HCT116 (cell line): ENCODE data around the gene NAT9. TPM values are rescaled to one million over a fixed set of nuclear protein-coding genes. Genes with fewer than 3 reads are reported as not detected.

ENCODE experiments used
- ATAC-seq: fragments of 200-7000 bp; cut with Tn5 transposase; 2 replicates; pipeline ENCODE4 v1.9.1; 2020; ENCODE audit warnings: mild to moderate bottlenecking, moderate library complexity
- BruUV-seq: library from RNA; stranded (reverse); fragments of 400-500 nt; replicated peaks from 2 replicates; lab custom pipeline; 2021; lab: Mats Ljungman, UMichigan
- CTCF ChIA-PET: fragments of 300-600 bp; sonication (Branson Sonifier 250); formaldehyde crosslinking; loops from one replicate; lab custom pipeline; 2021; ENCODE audit warnings: antibody characterized with exemption; lab: Charles Lee
- POLR2A ChIA-PET: fragments of 300-600, 350-600 bp; sonication (Branson Sonifier 250); formaldehyde crosslinking; loops from one replicate; lab custom pipeline; 2021; ENCODE audit warnings: antibody characterized with exemption; lab: Charles Lee
- RAD21 ChIA-PET, 2 experiments: fragments of 300-600 bp; sonication (Branson Sonifier 250); formaldehyde crosslinking; loops; one replicate each; lab custom pipeline; 2023; ENCODE audit warnings: low total read pairs in 2 of 2; ENCODE audit not compliant: uncharacterized antibody in 2 of 2, unreplicated experiment in 2 of 2, low non-redundant PET in 1 of 2; lab: Charles Lee
- DNase-seq: peaks from one replicate; pipeline ENCODE4 v3.0.0-alpha.2; 2010; ENCODE audit warnings: low read depth, low spot score
- H2AFZ ChIP-seq: fragments of 200-600 bp; shearing (Covaris generic), sonication (generic); 2 replicates; pipeline ENCODE4 v1.6.1; 2017; ENCODE audit warnings: low read depth, mixed run types, mixed read lengths, antibody characterized with exemption, low read length; ENCODE audit not compliant: poor library complexity, severe bottlenecking
- H3K27ac ChIP-seq: 2 replicates; pipeline ENCODE4 v1.5.1; 2012; ENCODE audit warnings: low read depth, low read length
- H3K27me3 ChIP-seq: fragments of 200-600 bp; sonication (generic); 2 replicates; pipeline ENCODE4 v1.6.1; 2016; ENCODE audit warnings: mixed run types, low read length, mixed read lengths; ENCODE audit not compliant: insufficient read depth
- H3K36me3 ChIP-seq, 2 experiments: fragments of 200-500 bp in 1 of 2; fragments of 200-600 bp in 1 of 2; sonication (Bioruptor generic) in 1 of 2; sonication (generic) in 1 of 2; 2 replicates each; pipeline versions ENCODE4 v1.5.1 to v1.6.1; 2014 to 2016; ENCODE audit warnings: low read length in 2 of 2, inconsistent platforms in 1 of 2, mixed read lengths in 1 of 2, mixed run types in 1 of 2; ENCODE audit not compliant: insufficient read depth in 2 of 2, control insufficient read depth in 1 of 2
- H3K4me1 ChIP-seq, 2 experiments: fragments of 200-600 bp in 1 of 2; sonication (generic) in 1 of 2; 2 replicates each; pipeline versions ENCODE4 v1.5.1 to v1.6.1; 2012 to 2017; ENCODE audit warnings: low read length in 2 of 2, inconsistent platforms in 1 of 2, mild to moderate bottlenecking in 1 of 2, mixed read lengths in 1 of 2, mixed run types in 1 of 2, moderate library complexity in 1 of 2; ENCODE audit not compliant: insufficient read depth in 2 of 2, control insufficient read depth in 1 of 2
- H3K4me2 ChIP-seq: fragments of 200-600 bp; sonication (generic); 2 replicates; pipeline ENCODE4 v1.6.1; 2017; ENCODE audit warnings: mixed run types, low read length, mixed read lengths
- H3K4me3 ChIP-seq, 2 experiments: fragments of 200-600 bp in 1 of 2; sonication (generic) in 1 of 2; replicated peaks in 1 of 2; 2 replicates each; pipeline ENCODE4 v1.5.1; 2011 to 2016; ENCODE audit warnings: low read length in 2 of 2, control low read depth in 1 of 2, low read depth in 1 of 2, mild to moderate bottlenecking in 1 of 2, mixed read lengths in 1 of 2, mixed run types in 1 of 2
- H3K79me2 ChIP-seq: fragments of 200-600 bp; sonication (generic); 2 replicates; pipeline ENCODE4 v1.6.1; 2017; ENCODE audit warnings: mild to moderate bottlenecking, mixed run types, low read length, moderate library complexity, mixed read lengths; ENCODE audit not compliant: insufficient read depth
- H3K9ac ChIP-seq: fragments of 200-600 bp; sonication (generic); 2 replicates; pipeline ENCODE4 v1.6.1; 2016; ENCODE audit warnings: low read length, mixed read lengths
- H3K9me2 ChIP-seq: fragments of 200-600 bp; sonication (generic), shearing (Covaris generic); 2 replicates; pipeline ENCODE4 v1.6.1; 2017; ENCODE audit warnings: mixed run types, mild to moderate bottlenecking, moderate library complexity; ENCODE audit not compliant: insufficient read depth
- H3K9me3 ChIP-seq, 2 experiments: fragments of 200-500 bp in 1 of 2; fragments of 200-600 bp in 1 of 2; sonication (Bioruptor generic) in 1 of 2; sonication (generic) in 1 of 2; 2 replicates each; pipeline ENCODE4 v1.6.1; 2014 to 2017; ENCODE audit warnings: low read length in 2 of 2, mixed read lengths in 2 of 2, inconsistent platforms in 1 of 2, low read depth in 1 of 2, mild to moderate bottlenecking in 1 of 2, mixed run types in 1 of 2, moderate library complexity in 1 of 2; ENCODE audit not compliant: control insufficient read depth in 1 of 2, insufficient read depth in 1 of 2
- H4K20me1 ChIP-seq: fragments of 200-600 bp; sonication (generic), shearing (Covaris generic); 2 replicates; pipeline ENCODE4 v1.6.1; 2017; ENCODE audit warnings: mixed run types, mild to moderate bottlenecking, moderate library complexity; ENCODE audit not compliant: insufficient read depth
- ATF3 ChIP-seq: IDR thresholded peaks from 2 replicates; pipeline ENCODE4 v1.6.1; 2012
- CEBPB ChIP-seq: IDR thresholded peaks from 2 replicates; pipeline ENCODE4 v1.6.1; 2012; ENCODE audit warnings: low read depth
- CTCF ChIP-seq, 3 experiments: fragments of 200-600 bp in 1 of 3; sonication (generic) in 1 of 3; IDR thresholded peaks in 2 of 3; conservative IDR thresholded peaks in 1 of 3; 2 replicates each; pipeline ENCODE4 v1.5.1; 2012 to 2017; ENCODE audit warnings: low read depth in 2 of 3, low read length in 2 of 3, antibody characterized with exemption in 1 of 3, borderline replicate concordance in 1 of 3, control low read depth in 1 of 3, mild to moderate bottlenecking in 1 of 3, mixed read lengths in 1 of 3, mixed run types in 1 of 3, moderate library complexity in 1 of 3; ENCODE audit not compliant: insufficient read depth in 1 of 3
- ELF1 ChIP-seq: IDR thresholded peaks from 2 replicates; pipeline ENCODE4 v1.6.1; 2012; ENCODE audit warnings: low read depth, borderline replicate concordance
- EZH2phosphoT487 ChIP-seq: fragments of 200-600 bp; IDR thresholded peaks from 2 replicates; pipeline ENCODE4 v1.6.1; 2018; ENCODE audit warnings: antibody characterized with exemption, borderline replicate concordance
- FOSL1 ChIP-seq: IDR thresholded peaks from 2 replicates; pipeline ENCODE4 v1.6.1; 2012; ENCODE audit warnings: low read depth
- JUND ChIP-seq: IDR thresholded peaks from 2 replicates; pipeline ENCODE4 v1.6.1; 2012
- MAX ChIP-seq: IDR thresholded peaks from 2 replicates; pipeline ENCODE4 v1.6.1; 2012
- POLR2A ChIP-seq: IDR thresholded peaks from 2 replicates; pipeline ENCODE4 v1.7.0; 2011; ENCODE audit warnings: borderline replicate concordance; ENCODE audit not compliant: insufficient read depth, insufficient read length; ENCODE audit errors: extremely low read depth
- POLR2AphosphoS5 ChIP-seq: IDR thresholded peaks from 2 replicates; pipeline ENCODE4 v1.6.1; 2011; ENCODE audit warnings: mild to moderate bottlenecking, low read depth, low read length, moderate library complexity
- RAD21 ChIP-seq: IDR thresholded peaks from 2 replicates; pipeline ENCODE4 v1.6.1; 2012; ENCODE audit warnings: low read depth, mild to moderate bottlenecking
- SP1 ChIP-seq: IDR thresholded peaks from 2 replicates; pipeline ENCODE4 v1.6.1; 2012; ENCODE audit warnings: low read depth
- SRF ChIP-seq: IDR thresholded peaks from 2 replicates; pipeline ENCODE4 v1.6.1; 2012; ENCODE audit warnings: low read depth
- YY1 ChIP-seq: IDR thresholded peaks from 2 replicates; pipeline ENCODE4 v1.6.1; 2011; ENCODE audit warnings: low read length, low read depth, moderate library complexity, mild to moderate bottlenecking; ENCODE audit not compliant: insufficient replicate concordance; ENCODE audit errors: extremely low read depth
- ZNF274 ChIP-seq: fragments of 200-500 bp; sonication (Bioruptor generic); IDR thresholded peaks from 2 replicates; pipeline ENCODE4 v1.6.1; 2014; ENCODE audit warnings: mild to moderate bottlenecking, low read depth, low read length, inconsistent platforms
- intact Hi-C: fragments of 100-400 bp; cut with micrococcal nuclease; formaldehyde crosslinking; loops from 2 replicates; pipeline ENCODE4 v1.10.0; 2022
- total RNA-seq: library from RNA; stranded (reverse); gene quantifications from one replicate; pipeline ENCODE4 v1.2.1, GENCODE V29; 2021; ENCODE audit not compliant: unreplicated experiment

Gene NAT9
- total RNA-seq, 1 experiment from 2014 or later, result 88.7 TPM

- no peak for TF ChIP-seq EZH2phosphoT487
- TF ChIP-seq ATF3, result no peak
- TF ChIP-seq ELF1, result no peak
- no peak for TF ChIP-seq RAD21
- no peak for TF ChIP-seq YY1
- no peak for TF ChIP-seq POLR2AphosphoS5
- no peak for TF ChIP-seq SP1
- no peak for TF ChIP-seq CEBPB
- TF ChIP-seq ZNF274, result no peak
- no peak for TF ChIP-seq MAX
Observed at GRCh38 chr17:74743755-74744154, 32.4 kb downstream of the NAT9 start (continued).

- no peaks in the 10 kb centered on the region for H3K9me2 ChIP-seq
- peaks cover 24 to 30% of the 10 kb centered on the region in 2 experiments for H3K4me1 ChIP-seq
- H3K36me3 ChIP-seq, result no peaks in the 10 kb centered on the region
- no peak overlapping the region for H2AFZ ChIP-seq
- no peaks in the 10 kb centered on the region for H3K79me2 ChIP-seq
- CTCF ChIA-PET, result interaction anchor here (0.9 to 2.8 kb wide), 2 partner anchors 86 to 177 kb away, joined by 3 to 13 read pairs; no protein-coding TSS in a partner anchor
- no peak for DNase-seq
- TF ChIP-seq SRF, result no peak
- no peak for TF ChIP-seq CTCF (IDR thresholded peaks at IDR 0.05 in 2 of 3, conservative IDR thresholded peaks at IDR 0.05 in 1 of 3; ENCODE audit: borderline replicate concordance in 1 of 3, insufficient read depth in 1 of 3, low read depth in 2 of 3, low read length in 2 of 3)
- no peak for TF ChIP-seq POLR2AphosphoS5
- TF ChIP-seq FOSL1, result no peak
- TF ChIP-seq JUND, result no peak
- no peak for TF ChIP-seq POLR2A
- TF ChIP-seq, all 23 proteins: peak for 0
- H3K9ac ChIP-seq, result no peak overlapping the region
- no peaks in the 10 kb centered on the region for H4K20me1 ChIP-seq
- ChIA-PET POLR2A (no interaction called here), RAD21 (no interaction called here)
- H3K4me2 ChIP-seq, result no peak overlapping the region
- intact Hi-C loops, result no loop called here
- no peak overlapping the region for H3K4me3 ChIP-seq
- H3K27ac ChIP-seq, result no peak overlapping the region
- H3K27me3 ChIP-seq, result no peaks in the 10 kb centered on the region
- ATAC-seq, result no peak
- no peaks in the 10 kb centered on the region for H3K9me3 ChIP-seq
- BruUV-seq, result no TSS peak
Observed at GRCh38 chr17:74742978-74743545, 33.1 kb downstream of the NAT9 start.
